HepG2 (cell line): ENCODE data around the gene SLC23A3. TPM values are rescaled to one million over a fixed set of nuclear protein-coding genes. Genes with fewer than 3 reads are reported as not detected.

Source experiments
- CEBPZ ChIP-seq: IDR thresholded peaks from 2 replicates; pipeline ENCODE4 v1.6.1; 2012; ENCODE audit warnings: low read length, improper control_type of control experiment
- FOXM1 ChIP-seq: sonication (generic); formaldehyde crosslinking; IDR thresholded peaks from 2 replicates; pipeline ENCODE4 v1.5.0; 2020; ENCODE audit warnings: missing genetic modification reagents
- FUBP1 ChIP-seq: sonication (generic); formaldehyde crosslinking; IDR thresholded peaks from 2 replicates; pipeline ENCODE4 v1.5.1; 2020; ENCODE audit warnings: missing genetic modification reagents, mild to moderate bottlenecking, borderline replicate concordance
- HES4 ChIP-seq: sonication (generic); formaldehyde crosslinking; IDR thresholded peaks from 2 replicates; pipeline ENCODE4 v1.9.0; 2021; ENCODE audit warnings: mild to moderate bottlenecking, missing genetic modification reagents, borderline replicate concordance
- HHEX ChIP-seq: IDR thresholded peaks from 2 replicates; pipeline ENCODE4 v1.6.1; 2016; ENCODE audit warnings: control low read depth
- HNRNPK ChIP-seq: fragments of 200-400 bp; formaldehyde crosslinking; IDR thresholded peaks from 2 replicates; pipeline ENCODE4 v1.6.1; 2018; ENCODE audit warnings: low read length, low read depth, moderate library complexity, mild to moderate bottlenecking; ENCODE audit not compliant: poor library complexity, severe bottlenecking
- IRF9 ChIP-seq: sonication (generic); formaldehyde crosslinking; IDR thresholded peaks from 2 replicates; pipeline ENCODE4 v1.8.0; 2022; ENCODE audit warnings: missing genetic modification reagents, mild to moderate bottlenecking, borderline replicate concordance
- KDM6A ChIP-seq: IDR thresholded peaks from 2 replicates; pipeline ENCODE4 v1.6.1; 2016; ENCODE audit warnings: low read depth
- MAX ChIP-seq: IDR thresholded peaks from 2 replicates; pipeline ENCODE4 v1.6.1; 2012; ENCODE audit warnings: inconsistent platforms
- POLR2A ChIP-seq, 2 experiments: IDR thresholded peaks; 2 replicates each; pipeline ENCODE4 v1.6.1; 2011; ENCODE audit warnings: low read depth in 2 of 2, low read length in 2 of 2, mild to moderate bottlenecking in 1 of 2, moderate library complexity in 1 of 2; ENCODE audit not compliant: insufficient read depth in 1 of 2
- POLR2AphosphoS5 ChIP-seq: IDR thresholded peaks from 2 replicates; pipeline ENCODE4 v1.6.1; 2012; ENCODE audit warnings: low read depth, low read length
- POLR2G ChIP-seq: fragments of 200-400 bp; formaldehyde crosslinking; IDR thresholded peaks from 2 replicates; pipeline ENCODE4 v1.6.1; 2018; ENCODE audit warnings: mild to moderate bottlenecking, low read depth, low read length, moderate library complexity
- RBM22 ChIP-seq: fragments of 200-400 bp; formaldehyde crosslinking; optimal IDR thresholded peaks from 2 replicates; pipeline ENCODE3; 2017; ENCODE audit warnings: mild to moderate bottlenecking, low read length, moderate library complexity
- SMARCC2 ChIP-seq: fragments of 450-650 bp; IDR thresholded peaks from 2 replicates; pipeline ENCODE4 v1.6.1; 2017; ENCODE audit warnings: antibody characterized with exemption, mild to moderate bottlenecking
- THAP11 ChIP-seq: IDR thresholded peaks from 2 replicates; pipeline ENCODE4 v1.6.1; 2016; ENCODE audit warnings: missing biosample characterization, missing genetic modification reagents
- THRA ChIP-seq: sonication (generic); formaldehyde crosslinking; IDR thresholded peaks from 2 replicates; pipeline ENCODE4 v1.4.0; 2020; ENCODE audit warnings: missing genetic modification reagents, borderline replicate concordance
- ZBTB38 ChIP-seq: sonication (generic); formaldehyde crosslinking; IDR thresholded peaks from 2 replicates; pipeline ENCODE4 v1.5.1; 2020; ENCODE audit warnings: mild to moderate bottlenecking, missing genetic modification reagents
- ZFP82 ChIP-seq: sonication (generic); formaldehyde crosslinking; IDR thresholded peaks from 2 replicates; pipeline ENCODE4 v1.5.1; 2020; ENCODE audit warnings: mild to moderate bottlenecking, missing genetic modification reagents, borderline replicate concordance
- ZNF263 ChIP-seq: sonication (generic); formaldehyde crosslinking; IDR thresholded peaks from 2 replicates; pipeline ENCODE4 v1.4.0; 2020; ENCODE audit warnings: missing genetic modification reagents
- ZNF432 ChIP-seq: sonication (generic); formaldehyde crosslinking; IDR thresholded peaks from 2 replicates; pipeline ENCODE4 v1.5.0; 2020; ENCODE audit warnings: missing genetic modification reagents, mild to moderate bottlenecking, borderline replicate concordance
- ZNF782 ChIP-seq: sonication (generic); formaldehyde crosslinking; IDR thresholded peaks from 2 replicates; pipeline ENCODE4 v1.4.0; 2020; ENCODE audit warnings: missing genetic modification reagents, mild to moderate bottlenecking, borderline replicate concordance
- polyA plus RNA-seq, 8 experiments: library from polyadenylated mRNA; depleted of rRNA in 3 of 8; stranded (reverse) in 7 of 8; unstranded in 1 of 8; fragments of >200 nt; fragmentation: Illumina TruSeq in 4 of 8; extraction: Trizol in 4 of 8; gene quantifications; 2 replicates each; pipeline versions ENCODE4 v1.2.1 to v1.2.3, GENCODE V29; 2011 to 2016; ENCODE audit warnings: low read depth in 4 of 8, missing spikeins in 1 of 8, mixed read lengths in 1 of 8; ENCODE audit not compliant: insufficient read depth in 1 of 8
- total RNA-seq, 5 experiments: library from RNA; depleted of rRNA; stranded (reverse); fragments of >200 nt; fragmentation: Illumina TruSeq; extraction: Trizol; gene quantifications; 2 replicates each; pipeline ENCODE4 v1.2.3, GENCODE V29; 2016; ENCODE audit warnings: low read depth in 1 of 5

Gene SLC23A3
- total and polyA plus RNA-seq, 2 of the 13 experiments (the other 11 are each of a cell fraction or from before 2014, with no cell fraction given): 0.38 to 0.78 TPM

- 0 out of 2 replicates have a peak, but pooled peaks have one; percentile 23 for TF ChIP-seq HES4 (CRISPR knock-in tag)
- TF ChIP-seq HNRNPK: no peak
- 0 out of 2 replicates have a peak, but pooled peaks have one; percentile 29 for TF ChIP-seq FUBP1 (CRISPR knock-in tag)
- TF ChIP-seq SMARCC2: no peak
- no peak for TF ChIP-seq KDM6A (CRISPR knock-in tag)
- TF ChIP-seq HHEX: no peak
- TF ChIP-seq MAX: no peak
- no peak for TF ChIP-seq CEBPZ
- peak in 1 of 2 experiments; percentile 20; a peak in 1 of 4 replicates for TF ChIP-seq POLR2A (IDR thresholded peaks at IDR 0.05; ENCODE audit: insufficient read depth in 1 of 2, low read depth in 2 of 2, low read length in 2 of 2)
- TF ChIP-seq THAP11 (CRISPR knock-in tag): no peak
- peak; percentile 52; the same call in 1 of the 2 replicates for TF ChIP-seq ZBTB38 (CRISPR knock-in tag)
- TF ChIP-seq FOXM1 (CRISPR knock-in tag): no peak
- no peak for TF ChIP-seq ZNF782
- TF ChIP-seq THRA (CRISPR knock-in tag): no peak
- no peak for TF ChIP-seq ZFP82
- peak; percentile 79 for TF ChIP-seq ZNF263 (CRISPR knock-in tag)
- no peak for TF ChIP-seq IRF9 (CRISPR knock-in tag)
- TF ChIP-seq ZNF432 (CRISPR knock-in tag): no peak
- peak; percentile 66 for TF ChIP-seq POLR2G
- TF ChIP-seq RBM22: peak; percentile 32
- peak; percentile 32 for TF ChIP-seq POLR2AphosphoS5
Observed at GRCh38 chr2:219209236-219210195, 39.7 kb upstream of the SLC23A3 start (continued).
